Adrenal gland (tissue), 5 donors: ENCODE measurements around the gene CSRP1.

ENCODE experiments used
- CTCF ChIP-seq, 6 experiments: fragments of 450-650 bp in 4 of 6; fragments of 200-600 bp in 2 of 6; sonication (generic) in 1 of 6; IDR thresholded peaks; 1 replicate in 5 of 6; 2 replicates in 1 of 6; pipeline versions ENCODE4 v1.5.1 to v1.8.0; 2016 to 2021; ENCODE audit warnings: antibody characterized with exemption in 6 of 6, mild to moderate bottlenecking in 2 of 6, moderate library complexity in 1 of 6
- POLR2A ChIP-seq, 2 donors: fragments of 450-650 bp; IDR thresholded peaks; one replicate each; pipeline ENCODE4 v1.6.1; 2017; ENCODE audit warnings: antibody characterized with exemption in 2 of 2, mild to moderate bottlenecking in 2 of 2, moderate library complexity in 1 of 2
- donor health status: DM: no; HTN: no; CAD: no.

GRCh38 chr1:201459052-201459451, 47.9 kb downstream of the CSRP1 start:
- TF ChIP-seq CTCF (IDR thresholded peaks at IDR 0.05) (no peak), POLR2A (IDR thresholded peaks at IDR 0.05) (no peak)
